ENCODE measurements around the gene ADO. TPM values are rescaled to one million over a fixed set of nuclear protein-coding genes. Genes with fewer than 3 reads are reported as not detected.

ADO gene
- total and polyA plus RNA-seq, 2 of the 13 experiments (the other 11 are each of a cell fraction or from before 2014, with no cell fraction given): 8.9 to 15.9 TPM

- TF ChIP-seq ZNF33A (CRISPR knock-in tag; IDR thresholded peaks at IDR 0.05; ENCODE audit: borderline replicate concordance) (no peak), NCOA5 (CRISPR knock-in tag; IDR thresholded peaks at IDR 0.05) (no peak), ZSCAN9 (CRISPR knock-in tag; IDR thresholded peaks at IDR 0.05; ENCODE audit: borderline replicate concordance) (peak; percentile 32; the same call in 1 of the 2 replicates), RFX5 (IDR thresholded peaks at IDR 0.05; ENCODE audit: low read depth, low read length) (0 out of 2 replicates have a peak, but pooled peaks have one; percentile 6), TP53 (CRISPR knock-in tag; conservative IDR thresholded peaks at IDR 0.05) (no peak), ZNF570 (CRISPR knock-in tag; IDR thresholded peaks at IDR 0.05; ENCODE audit: borderline replicate concordance) (no peak), TOE1 (CRISPR knock-in tag; IDR thresholded peaks at IDR 0.05) (0 out of 2 replicates have a peak, but pooled peaks have one; percentile 16), ZBTB25 (CRISPR knock-in tag; IDR thresholded peaks at IDR 0.05) (peak; percentile 81; the same call in 1 of the 2 replicates), PAX8 (CRISPR knock-in tag; IDR thresholded peaks at IDR 0.05; ENCODE audit: borderline replicate concordance) (no peak), IKZF5 (CRISPR knock-in tag; IDR thresholded peaks at IDR 0.05) (peak; percentile 27; the same call in 1 of the 2 replicates), POLR2G (IDR thresholded peaks at IDR 0.05; ENCODE audit: low read depth, low read length) (peak; percentile 88), ZNF432 (CRISPR knock-in tag; IDR thresholded peaks at IDR 0.05; ENCODE audit: borderline replicate concordance) (no peak), HOXA3 (CRISPR knock-in tag; IDR thresholded peaks at IDR 0.05) (peak; percentile 80), BHLHE40 (IDR thresholded peaks at IDR 0.05; ENCODE audit: low read length) (0 out of 2 replicates have a peak, but pooled peaks have one; percentile 20), ZFP1 (CRISPR knock-in tag; IDR thresholded peaks at IDR 0.05) (no peak), ZNF382 (CRISPR knock-in tag; IDR thresholded peaks at IDR 0.05; ENCODE audit: borderline replicate concordance) (no peak), ZNF564 (CRISPR knock-in tag; IDR thresholded peaks at IDR 0.05) (peak; percentile 61; the same call in 1 of the 2 replicates)
- TF ChIP-seq, protein P1, sequence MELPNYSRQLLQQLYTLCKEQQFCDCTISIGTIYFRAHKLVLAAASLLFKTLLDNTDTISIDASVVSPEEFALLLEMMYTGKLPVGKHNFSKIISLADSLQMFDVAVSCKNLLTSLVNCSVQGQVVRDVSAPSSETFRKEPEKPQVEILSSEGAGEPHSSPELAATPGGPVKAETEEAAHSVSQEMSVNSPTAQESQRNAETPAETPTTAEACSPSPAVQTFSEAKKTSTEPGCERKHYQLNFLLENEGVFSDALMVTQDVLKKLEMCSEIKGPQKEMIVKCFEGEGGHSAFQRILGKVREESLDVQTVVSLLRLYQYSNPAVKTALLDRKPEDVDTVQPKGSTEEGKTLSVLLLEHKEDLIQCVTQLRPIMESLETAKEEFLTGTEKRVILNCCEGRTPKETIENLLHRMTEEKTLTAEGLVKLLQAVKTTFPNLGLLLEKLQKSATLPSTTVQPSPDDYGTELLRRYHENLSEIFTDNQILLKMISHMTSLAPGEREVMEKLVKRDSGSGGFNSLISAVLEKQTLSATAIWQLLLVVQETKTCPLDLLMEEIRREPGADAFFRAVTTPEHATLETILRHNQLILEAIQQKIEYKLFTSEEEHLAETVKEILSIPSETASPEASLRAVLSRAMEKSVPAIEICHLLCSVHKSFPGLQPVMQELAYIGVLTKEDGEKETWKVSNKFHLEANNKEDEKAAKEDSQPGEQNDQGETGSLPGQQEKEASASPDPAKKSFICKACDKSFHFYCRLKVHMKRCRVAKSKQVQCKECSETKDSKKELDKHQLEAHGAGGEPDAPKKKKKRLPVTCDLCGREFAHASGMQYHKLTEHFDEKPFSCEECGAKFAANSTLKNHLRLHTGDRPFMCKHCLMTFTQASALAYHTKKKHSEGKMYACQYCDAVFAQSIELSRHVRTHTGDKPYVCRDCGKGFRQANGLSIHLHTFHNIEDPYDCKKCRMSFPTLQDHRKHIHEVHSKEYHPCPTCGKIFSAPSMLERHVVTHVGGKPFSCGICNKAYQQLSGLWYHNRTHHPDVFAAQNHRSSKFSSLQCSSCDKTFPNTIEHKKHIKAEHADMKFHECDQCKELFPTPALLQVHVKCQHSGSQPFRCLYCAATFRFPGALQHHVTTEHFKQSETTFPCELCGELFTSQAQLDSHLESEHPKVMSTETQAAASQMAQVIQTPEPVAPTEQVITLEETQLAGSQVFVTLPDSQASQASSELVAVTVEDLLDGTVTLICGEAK (IDR thresholded peaks at IDR 0.05): no peak
- TF ChIP-seq, protein P1 (CRISPR knock-in tag; IDR thresholded peaks at IDR 0.05): peak; percentile 22; the same call in 1 of the 2 replicates
Observed at GRCh38 chr10:62804356-62805230, at the start of gene ADO (continued).
